Aorta (tissue), 5 donors: ENCODE data around the gene PCDHGA3. TPM values are rescaled to one million over a fixed set of nuclear protein-coding genes. Genes with fewer than 3 reads are reported as not detected.
A peak's percentile ranks its signal among the peaks of the same experiment; 100 is the strongest.
"Not testable (repeated sequence)": the region's sequence is repeated elsewhere in the genome, so short reads cannot be mapped to it uniquely, and the experiment has no call there.

Experiments used
- ATAC-seq: fragments of 200-7000 bp; cut with Tn5 transposase; one replicate; pipeline ENCODE4 v1.9.1; 2022; ENCODE audit warnings: moderate library complexity; ENCODE audit not compliant: low FRiP score
- DNase-seq, 2 donors: peaks; one replicate each; pipeline ENCODE4 v3.0.0-alpha.2; 2020
- H3K27ac ChIP-seq, 2 donors: one replicate each; pipeline ENCODE4 v1.5.1; 2013; ENCODE audit warnings: low read length in 2 of 2, mild to moderate bottlenecking in 2 of 2, moderate library complexity in 2 of 2, control low read depth in 1 of 2, inconsistent platforms in 1 of 2, low read depth in 1 of 2
- H3K27me3 ChIP-seq, 2 donors: one replicate each; pipeline ENCODE4 v1.6.1; 2013; ENCODE audit warnings: control low read depth in 1 of 2, low read length in 1 of 2, mild to moderate bottlenecking in 1 of 2, moderate library complexity in 1 of 2; ENCODE audit not compliant: insufficient read depth in 2 of 2, control insufficient read depth in 1 of 2
- H3K36me3 ChIP-seq, 2 donors: one replicate each; pipeline ENCODE4 v1.6.1; 2013; ENCODE audit warnings: control low read depth in 1 of 2, low read length in 1 of 2, mild to moderate bottlenecking in 1 of 2; ENCODE audit not compliant: insufficient read depth in 2 of 2, control insufficient read depth in 1 of 2
- H3K4me1 ChIP-seq, 2 donors: one replicate each; pipeline ENCODE4 v1.6.1; 2013; ENCODE audit warnings: low read length in 2 of 2, control low read depth in 1 of 2, mild to moderate bottlenecking in 1 of 2, moderate library complexity in 1 of 2; ENCODE audit not compliant: insufficient read depth in 2 of 2, control insufficient read depth in 1 of 2
- H3K4me3 ChIP-seq, 2 donors: one replicate each; pipeline ENCODE4 v1.5.1; 2013; ENCODE audit warnings: low read length in 2 of 2, control low read depth in 1 of 2, mild to moderate bottlenecking in 1 of 2
- H3K9me3 ChIP-seq: one replicate; pipeline ENCODE4 v1.6.1; 2013; ENCODE audit warnings: mild to moderate bottlenecking, low read length; ENCODE audit not compliant: control insufficient read depth
- WGBS, 2 donors: extraction: QIAGEN DNeasy Blood & Tissue Kit; methylation state at CpG; one replicate each; pipeline ENCODE4 v1.1.7; 2013; 5-methylcytosine and 5-hydroxymethylcytosine counted together
- intact Hi-C, 2 donors: fragments of 100-400 bp; cut with DNase I; formaldehyde crosslinking; loops; one replicate each; pipeline versions ENCODE4 v1.14.2 to v1.15.0; 2022
- polyA plus RNA-seq, 2 donors: library from polyadenylated mRNA; stranded (reverse); fragments of 200-250 nt; gene quantifications; one replicate each; pipeline ENCODE4 v1.2.3, GENCODE V29; 2013
- total RNA-seq, 2 donors: library from RNA; stranded (reverse); fragmentation: NEBNext Ultra II Directional; extraction: Animal tissue kit (Norgen Biotek cat#: 25700); gene quantifications; one replicate each; pipeline ENCODE4 v1.2.1, GENCODE V29; 2021
- donor health status: healthy with polysubstance abuse.
- donor health status: Bipolar disorder and iron deficiency.
- donor health status: DM: no; HTN: no; CAD: no.
- donor health status: DM: no; HTN: no; CAD: no.
- donor health status: DM: yes; HTN: yes; CAD: no.

Gene PCDHGA3
- total and polyA plus RNA-seq, 4 donors = 0.50 to 7.4 (median 3.3) TPM

DNA sequence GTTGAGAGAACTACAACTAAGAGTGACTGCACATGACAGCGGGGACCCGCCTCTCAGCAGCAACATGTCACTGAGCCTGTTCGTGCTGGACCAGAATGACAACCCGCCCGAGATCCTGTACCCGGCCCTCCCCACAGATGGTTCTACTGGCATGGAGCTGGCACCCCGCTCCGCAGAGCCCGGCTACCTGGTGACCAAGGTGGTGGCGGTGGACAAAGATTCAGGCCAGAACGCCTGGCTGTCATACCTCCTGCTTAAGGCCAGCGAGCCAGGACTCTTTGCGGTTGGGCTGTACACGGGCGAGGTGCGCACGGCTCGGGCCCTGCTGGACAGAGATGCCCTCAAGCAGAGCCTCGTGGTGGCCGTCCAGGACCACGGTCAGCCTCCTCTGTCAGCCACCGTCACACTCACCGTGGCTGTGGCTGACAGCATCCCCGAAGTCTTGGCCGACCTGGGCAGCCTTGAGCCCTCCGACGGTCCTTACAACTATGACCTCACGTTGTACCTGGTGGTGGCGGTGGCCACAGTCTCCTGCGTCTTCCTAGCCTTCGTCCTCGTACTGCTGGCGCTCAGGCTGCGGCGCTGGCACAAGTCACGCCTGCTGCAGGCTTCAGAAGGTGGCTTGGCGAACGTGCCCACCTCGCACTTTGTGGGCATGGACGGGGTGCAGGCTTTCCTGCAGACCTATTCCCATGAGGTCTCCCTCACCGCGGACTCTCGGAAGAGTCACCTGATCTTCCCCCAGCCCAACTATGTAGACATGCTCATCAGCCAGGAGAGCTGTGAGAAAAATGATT is 41.0 kb downstream of the PCDHGA3 start:
- WGBS, 2 donors = 39 to 43% methylated on average over 43 of the region's 43 CpGs
- Histone ChIP-seq H3K9me3 (peaks cover 31% of the 10 kb centered on the region), H3K36me3 (no peaks in the 10 kb centered on the region), H3K27ac (no peak overlapping the region), H3K4me3 (no peak overlapping the region), H3K27me3 (no peaks in the 10 kb centered on the region), H3K4me1 (no peaks in the 10 kb centered on the region)
- DNase-seq (peak in 1 of 2 donors; percentile 56), ATAC-seq (no peak)
- intact Hi-C loops = no loop called here

DNA sequence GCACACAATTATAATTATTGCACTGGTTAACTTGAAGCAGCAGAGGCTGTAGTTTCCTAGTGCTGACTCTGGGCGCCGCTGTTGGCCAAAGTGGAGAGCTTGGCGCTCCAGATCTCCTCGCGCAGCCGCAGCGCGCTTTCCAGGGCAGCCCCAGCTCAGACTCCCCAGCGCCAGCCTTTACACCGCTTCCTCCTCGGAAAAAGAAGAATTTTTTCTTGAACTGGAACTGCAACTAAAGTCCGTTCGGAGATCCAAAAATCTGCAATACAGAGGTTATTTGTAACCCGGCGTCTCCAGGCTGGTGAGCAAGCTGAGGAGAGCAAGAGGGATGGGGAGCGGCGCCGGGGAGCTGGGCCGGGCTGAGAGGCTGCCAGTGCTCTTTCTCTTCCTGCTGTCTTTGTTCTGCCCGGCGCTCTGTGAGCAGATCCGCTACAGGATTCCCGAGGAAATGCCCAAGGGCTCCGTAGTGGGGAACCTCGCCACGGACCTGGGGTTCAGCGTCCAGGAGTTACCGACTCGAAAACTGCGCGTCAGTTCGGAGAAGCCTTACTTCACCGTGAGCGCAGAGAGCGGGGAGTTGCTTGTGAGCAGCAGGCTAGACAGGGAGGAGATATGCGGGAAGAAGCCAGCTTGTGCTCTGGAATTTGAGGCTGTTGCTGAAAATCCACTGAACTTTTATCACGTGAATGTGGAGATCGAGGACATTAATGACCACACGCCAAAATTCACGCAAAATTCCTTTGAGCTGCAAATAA is 44.1 kb downstream of the PCDHGA3 start, which contains the start of gene PCDHGB4:
Gene PCDHGB4 (plus strand): TSS at position 142 of the 755 bp plus-strand sequence. CDS start 187 bp downstream, at position 329.
- H3K9me3 ChIP-seq = peaks cover 36% of the 10 kb centered on the region
- intact Hi-C loops, H3K27me3 ChIP-seq, H3K27ac ChIP-seq, H3K4me1 ChIP-seq, H3K36me3 ChIP-seq, ATAC-seq, H3K4me3 ChIP-seq: not testable (repeated sequence)
- WGBS, 2 donors = 7 to 12% methylated on average over 17 to 22 of the region's 40 CpGs
- peak in 1 of 2 donors; percentile 74 for DNase-seq

DNA sequence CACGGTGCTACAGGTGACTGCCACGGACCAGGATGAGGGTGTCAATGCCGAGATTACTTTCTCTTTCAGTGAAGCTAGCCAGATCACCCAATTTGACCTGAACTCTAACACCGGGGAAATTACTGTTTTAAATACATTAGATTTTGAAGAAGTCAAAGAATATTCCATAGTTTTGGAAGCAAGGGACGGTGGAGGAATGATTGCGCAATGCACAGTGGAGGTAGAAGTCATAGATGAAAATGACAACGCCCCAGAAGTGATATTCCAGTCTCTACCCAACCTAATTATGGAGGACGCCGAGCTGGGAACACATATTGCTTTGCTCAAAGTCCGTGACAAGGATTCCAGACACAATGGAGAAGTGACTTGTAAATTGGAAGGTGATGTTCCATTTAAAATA is 45.0 kb downstream of the PCDHGA3 start:
- Histone ChIP-seq H3K36me3 (no peaks in the 10 kb centered on the region), H3K4me1 (no peaks in the 10 kb centered on the region), H3K27me3 (no peaks in the 10 kb centered on the region), H3K4me3 (no peak overlapping the region), H3K9me3 (peaks cover 36% of the 10 kb centered on the region), H3K27ac (no peak overlapping the region)
- 37 to 44% methylated on average over 10 of the region's 10 CpGs for WGBS, 2 donors
- intact Hi-C loops = no loop called here
- no peak for ATAC-seq
- DNase-seq = no peak

DNA sequence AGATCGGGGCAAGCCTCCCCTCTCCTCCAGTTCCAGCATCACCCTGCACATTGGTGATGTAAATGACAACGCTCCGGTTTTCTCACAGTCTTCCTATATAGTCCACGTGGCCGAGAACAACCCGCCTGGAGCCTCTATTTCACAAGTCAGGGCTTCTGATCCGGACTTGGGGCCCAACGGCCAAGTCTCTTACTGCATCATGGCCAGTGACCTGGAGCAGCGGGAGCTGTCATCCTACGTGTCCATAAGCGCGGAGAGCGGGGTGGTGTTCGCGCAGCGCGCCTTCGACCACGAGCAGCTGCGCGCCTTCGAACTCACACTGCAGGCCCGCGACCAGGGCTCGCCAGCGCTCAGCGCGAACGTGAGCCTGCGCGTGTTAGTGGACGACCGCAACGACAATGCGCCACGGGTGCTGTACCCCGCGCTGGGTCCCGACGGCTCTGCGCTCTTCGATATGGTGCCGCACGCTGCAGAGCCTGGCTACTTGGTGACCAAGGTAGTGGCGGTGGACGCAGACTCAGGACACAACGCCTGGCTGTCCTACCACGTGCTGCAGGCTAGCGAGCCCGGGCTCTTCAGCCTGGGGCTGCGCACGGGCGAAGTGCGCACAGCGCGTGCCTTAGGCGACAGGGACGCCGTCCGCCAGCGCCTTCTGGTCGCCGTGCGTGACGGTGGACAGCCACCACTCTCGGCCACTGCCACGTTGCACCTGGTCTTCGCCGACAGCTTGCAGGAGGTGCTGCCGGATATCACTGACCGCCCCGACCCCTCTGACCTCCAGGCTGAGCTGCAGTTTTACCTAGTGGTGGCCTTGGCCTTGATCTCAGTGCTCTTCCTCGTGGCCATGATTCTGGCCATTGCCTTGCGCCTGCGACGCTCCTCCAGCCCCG is 45.8 kb downstream of the PCDHGA3 start:
- Histone ChIP-seq H3K4me1 (no peaks in the 10 kb centered on the region), H3K4me3 (no peak overlapping the region), H3K9me3 (peaks cover 37% of the 10 kb centered on the region), H3K36me3 (no peaks in the 10 kb centered on the region), H3K27ac (no peak overlapping the region), H3K27me3 (no peaks in the 10 kb centered on the region)
- intact Hi-C loops = no loop called here
- ATAC-seq (no peak), DNase-seq (peak in 1 of 2 donors; percentile 58)
- WGBS, 2 donors = 24 to 32% methylated on average over 77 of the region's 77 CpGs

DNA sequence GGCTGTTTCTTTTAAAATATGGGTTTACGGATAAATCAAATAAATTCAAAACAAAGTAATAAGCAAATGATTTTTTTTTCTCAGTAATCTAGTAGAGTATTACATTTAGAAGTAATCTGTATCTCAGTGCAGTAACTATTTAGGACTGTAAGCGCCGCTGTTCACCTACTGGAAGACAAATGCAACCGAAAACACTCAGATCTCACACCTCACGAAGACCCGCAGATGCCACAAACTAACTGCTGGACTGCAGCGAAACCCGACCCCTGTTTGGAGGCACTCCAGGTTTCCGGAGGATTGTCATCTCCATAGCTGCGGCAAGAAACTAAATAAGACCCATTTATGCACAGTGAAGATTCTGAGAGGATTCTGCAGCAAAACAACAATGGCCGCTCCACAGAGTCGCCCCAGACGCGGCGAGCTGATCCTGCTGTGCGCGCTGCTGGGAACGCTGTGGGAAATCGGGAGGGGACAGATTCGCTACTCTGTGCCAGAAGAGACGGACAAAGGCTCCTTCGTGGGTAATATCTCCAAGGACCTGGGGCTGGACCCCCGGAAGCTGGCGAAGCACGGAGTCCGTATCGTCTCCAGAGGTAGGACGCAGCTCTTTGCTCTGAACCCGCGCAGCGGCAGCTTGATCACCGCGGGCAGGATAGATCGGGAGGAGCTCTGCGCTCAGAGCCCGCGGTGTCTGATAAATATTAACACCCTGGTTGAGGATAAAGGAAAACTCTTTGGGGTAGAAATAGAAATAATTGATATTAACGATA is 49.0 kb downstream of the PCDHGA3 start, which contains the start of gene PCDHGA8:
Gene PCDHGA8 (plus strand): TSS at position 205 of the 770 bp plus-strand sequence. CDS start 181 bp downstream, at position 386.
- no peak within 1 kb of the TSS for H3K4me3 ChIP-seq
- no peak for ATAC-seq
- H3K27me3 ChIP-seq = no peaks in the 10 kb centered on the region
- H3K9me3 ChIP-seq = peaks cover 34% of the 10 kb centered on the region
- no peak within 1 kb of the TSS for H3K27ac ChIP-seq
- no peaks in the 10 kb centered on the region for H3K36me3 ChIP-seq
- no peaks in the 10 kb centered on the region for H3K4me1 ChIP-seq
- intact Hi-C loops = no loop called here
- DNase-seq = peak in 1 of 2 donors; percentile 67
- WGBS, 2 donors = 21 to 27% methylated on average over 38 of the region's 38 CpGs

DNA sequence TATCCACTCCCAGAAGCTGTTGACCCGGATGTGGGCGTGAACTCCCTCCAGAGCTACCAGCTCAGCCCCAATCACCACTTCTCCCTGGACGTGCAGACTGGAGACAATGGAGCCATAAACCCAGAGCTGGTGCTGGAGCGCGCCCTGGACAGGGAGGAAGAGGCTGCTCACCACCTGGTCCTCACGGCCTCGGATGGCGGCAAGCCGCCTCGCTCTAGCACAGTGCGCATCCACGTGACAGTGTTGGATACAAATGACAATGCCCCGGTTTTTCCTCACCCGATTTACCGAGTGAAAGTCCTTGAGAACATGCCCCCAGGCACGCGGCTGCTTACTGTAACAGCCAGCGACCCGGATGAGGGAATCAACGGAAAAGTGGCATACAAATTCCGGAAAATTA is 49.6 kb downstream of the PCDHGA3 start:
- WGBS, 2 donors = 33 to 35% methylated on average over 21 of the region's 21 CpGs
- intact Hi-C loops = no loop called here
- no peak for DNase-seq
- no peaks in the 10 kb centered on the region for H3K27me3 ChIP-seq
- ATAC-seq = no peak
- no peak overlapping the region for H3K4me3 ChIP-seq
- H3K9me3 ChIP-seq = peaks cover 34% of the 10 kb centered on the region
- H3K27ac ChIP-seq = no peak overlapping the region
- no peaks in the 10 kb centered on the region for H3K4me1 ChIP-seq
- H3K36me3 ChIP-seq = no peaks in the 10 kb centered on the region

DNA sequence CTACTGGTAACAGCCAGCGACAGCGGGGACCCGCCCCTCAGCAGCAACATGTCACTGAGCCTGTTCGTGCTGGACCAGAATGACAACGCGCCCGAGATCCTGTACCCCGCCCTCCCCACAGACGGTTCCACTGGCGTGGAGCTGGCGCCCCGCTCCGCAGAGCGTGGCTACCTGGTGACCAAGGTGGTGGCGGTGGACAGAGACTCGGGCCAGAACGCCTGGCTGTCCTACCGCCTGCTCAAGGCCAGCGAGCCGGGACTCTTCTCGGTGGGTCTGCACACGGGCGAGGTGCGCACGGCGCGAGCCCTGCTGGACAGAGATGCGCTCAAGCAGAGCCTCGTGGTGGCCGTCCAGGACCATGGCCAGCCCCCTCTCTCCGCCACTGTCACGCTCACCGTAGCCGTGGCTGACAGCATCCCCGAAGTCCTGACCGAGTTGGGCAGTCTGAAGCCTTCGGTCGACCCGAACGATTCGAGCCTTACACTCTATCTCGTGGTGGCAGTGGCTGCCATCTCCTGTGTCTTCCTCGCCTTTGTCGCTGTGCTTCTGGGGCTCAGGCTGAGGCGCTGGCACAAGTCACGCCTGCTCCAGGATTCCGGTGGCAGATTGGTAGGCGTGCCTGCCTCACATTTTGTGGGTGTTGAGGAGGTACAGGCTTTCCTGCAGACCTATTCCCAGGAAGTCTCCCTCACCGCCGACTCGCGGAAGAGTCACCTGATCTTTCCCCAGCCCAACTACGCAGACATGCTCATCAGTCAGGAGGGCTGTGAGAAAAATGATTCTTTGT is 51.0 kb downstream of the PCDHGA3 start:
- intact Hi-C loops, H3K4me1 ChIP-seq, H3K36me3 ChIP-seq, ATAC-seq, H3K27me3 ChIP-seq, H3K27ac ChIP-seq, H3K4me3 ChIP-seq: not testable (repeated sequence)
- H3K9me3 ChIP-seq = peaks cover 30% of the 10 kb centered on the region
- 27 to 32% methylated on average over 40 to 46 of the region's 53 CpGs for WGBS, 2 donors
- DNase-seq = peak in 1 of 2 donors; percentile 56
